GM19025 (cell line): ENCODE results near the gene ZBTB5.

Experiments used
- ATAC-seq: cut with Tn5 transposase; IDR thresholded peaks from one replicate; pipeline ENCODE4 v1.9.1; 2021; ENCODE audit warnings: mild to moderate bottlenecking, low read depth, moderate library complexity; ENCODE audit not compliant: unreplicated experiment

ZBTB5 gene

GRCh38 chr9:37453827-37454226 is 11.4 kb downstream of the ZBTB5 start:
- ATAC-seq, result no peak

- ATAC-seq, result no peak
Measured at GRCh38 chr9:37452611-37453010, 12.6 kb downstream of the ZBTB5 start.

GRCh38 chr9:37451628-37452027 is 13.6 kb downstream of the ZBTB5 start:
- ATAC-seq, result no peak

GRCh38 chr9:37449862-37450632 is 15.2 kb downstream of the ZBTB5 start:
- ATAC-seq, result no peak

- ATAC-seq, result no peak
Measured at GRCh38 chr9:37447111-37447510, 18.1 kb downstream of the ZBTB5 start.

- ATAC-seq, result no peak
Measured at GRCh38 chr9:37446401-37446800, 18.8 kb downstream of the ZBTB5 start.

GRCh38 chr9:37445832-37446231 is 19.4 kb downstream of the ZBTB5 start:
- no peak for ATAC-seq

- ATAC-seq, result no peak
Measured at GRCh38 chr9:37444890-37445289, 20.4 kb downstream of the ZBTB5 start.

GRCh38 chr9:37443566-37443965 is 21.7 kb downstream of the ZBTB5 start:
- no peak for ATAC-seq

- no peak for ATAC-seq
Measured at GRCh38 chr9:37442556-37442955, 22.7 kb downstream of the ZBTB5 start.

- no peak for ATAC-seq
Measured at GRCh38 chr9:37441776-37442370, 23.4 kb downstream of the ZBTB5 start.

GRCh38 chr9:37438359-37438758 is 26.9 kb downstream of the ZBTB5 start:
- ATAC-seq, result no peak

- no peak for ATAC-seq
Measured at GRCh38 chr9:37437621-37438020, 27.6 kb downstream of the ZBTB5 start.

GRCh38 chr9:37437010-37437409 is 28.2 kb downstream of the ZBTB5 start:
- ATAC-seq, result no peak

- ATAC-seq, result no peak
Measured at GRCh38 chr9:37436540-37436939, 28.7 kb downstream of the ZBTB5 start.

- no peak for ATAC-seq
Measured at GRCh38 chr9:37433867-37434371, 31.3 kb downstream of the ZBTB5 start.

GRCh38 chr9:37432020-37432419 is 33.2 kb downstream of the ZBTB5 start:
- ATAC-seq, result no peak

- ATAC-seq, result no peak
Measured at GRCh38 chr9:37430841-37431597, 34.2 kb downstream of the ZBTB5 start.

- no peak for ATAC-seq
Measured at GRCh38 chr9:37429441-37430285, 35.6 kb downstream of the ZBTB5 start.

- ATAC-seq, result no peak
Measured at GRCh38 chr9:37428345-37428744, 36.9 kb downstream of the ZBTB5 start.
